Neuronal stem cell (in vitro differentiated cells): Measurements from ENCODE around the gene HOXC4.

Experiments used
- DNase-seq: peaks from one replicate; pipeline ENCODE4 v3.0.0-alpha.2; 2013; ENCODE audit warnings: low spot score
- H2AFZ ChIP-seq: one replicate; pipeline ENCODE4 v1.6.1; 2013; ENCODE audit warnings: mild to moderate bottlenecking, low read length, inconsistent platforms
- H2AK5ac ChIP-seq: 2 replicates; pipeline ENCODE4 v1.6.1; 2013; ENCODE audit warnings: low read depth, mild to moderate bottlenecking, inconsistent platforms, low read length, moderate library complexity, mixed read lengths
- H2BK120ac ChIP-seq: 2 replicates; pipeline ENCODE4 v1.6.1; 2013; ENCODE audit warnings: low read depth, mild to moderate bottlenecking, inconsistent platforms, low read length, moderate library complexity, mixed read lengths
- H2BK12ac ChIP-seq: one replicate; pipeline ENCODE4 v1.6.1; 2013; ENCODE audit warnings: low read length, inconsistent platforms
- H2BK15ac ChIP-seq: 2 replicates; pipeline ENCODE4 v1.6.1; 2013; ENCODE audit warnings: mild to moderate bottlenecking, low read length, inconsistent platforms, mixed read lengths
- H2BK5ac ChIP-seq: one replicate; pipeline ENCODE4 v1.6.1; 2013; ENCODE audit warnings: inconsistent platforms, mild to moderate bottlenecking, low read length, moderate library complexity
- H3K14ac ChIP-seq: one replicate; pipeline ENCODE4 v1.6.1; 2013; ENCODE audit warnings: low read length, inconsistent platforms
- H3K18ac ChIP-seq: 2 replicates; pipeline ENCODE4 v1.6.1; 2013; ENCODE audit warnings: low read length, inconsistent platforms
- H3K23ac ChIP-seq: 2 replicates; pipeline ENCODE4 v1.6.1; 2013; ENCODE audit warnings: low read depth, mild to moderate bottlenecking, mixed read lengths, low read length, inconsistent platforms; ENCODE audit not compliant: poor library complexity
- H3K27ac ChIP-seq: replicated peaks from 3 replicates; pipeline ENCODE4 v1.5.1; 2013; ENCODE audit warnings: low read length, inconsistent platforms
- H3K27me3 ChIP-seq, 3 experiments: 2 replicates each; pipeline ENCODE4 v1.6.1; 2013; ENCODE audit warnings: low read length in 3 of 3, mild to moderate bottlenecking in 2 of 3, inconsistent platforms in 1 of 3, low read depth in 1 of 3, mixed read lengths in 1 of 3, moderate library complexity in 1 of 3; ENCODE audit not compliant: control insufficient read depth in 3 of 3, insufficient read depth in 3 of 3
- H3K36me3 ChIP-seq, 2 donors: replicated peaks in 1 of 2; 2 replicates each; pipeline ENCODE4 v1.6.1; 2013; ENCODE audit warnings: low read length in 2 of 2; ENCODE audit not compliant: control insufficient read depth in 2 of 2, insufficient read depth in 2 of 2
- H3K4ac ChIP-seq: 2 replicates; pipeline ENCODE4 v1.6.1; 2013; ENCODE audit warnings: inconsistent platforms, mild to moderate bottlenecking, low read length, moderate library complexity
- H3K4me1 ChIP-seq, 2 donors: 1 replicate in 1 of 2; 2 replicates in 1 of 2; pipeline ENCODE4 v1.6.1; 2013; ENCODE audit warnings: low read length in 2 of 2, low read depth in 1 of 2; ENCODE audit not compliant: control insufficient read depth in 2 of 2, insufficient read depth in 1 of 2
- H3K4me2 ChIP-seq: one replicate; pipeline ENCODE4 v1.6.1; 2013; ENCODE audit warnings: mild to moderate bottlenecking, low read length, inconsistent platforms; ENCODE audit not compliant: insufficient read depth, poor library complexity, severe bottlenecking
- H3K4me3 ChIP-seq, 2 donors: 2 replicates each; pipeline ENCODE4 v1.5.1; 2013; ENCODE audit warnings: low read length in 2 of 2, mild to moderate bottlenecking in 2 of 2, inconsistent platforms in 1 of 2, moderate library complexity in 1 of 2
- H3K79me1 ChIP-seq: one replicate; pipeline ENCODE4 v1.6.1; 2013; ENCODE audit warnings: low read depth, mild to moderate bottlenecking, inconsistent platforms, low read length, moderate library complexity
- H3K9ac ChIP-seq: one replicate; pipeline ENCODE4 v1.6.1; 2013; ENCODE audit warnings: mild to moderate bottlenecking, low read depth, low read length, inconsistent platforms; ENCODE audit not compliant: poor library complexity
- H3K9me3 ChIP-seq, 2 donors: replicated peaks in 1 of 2; 2 replicates each; pipeline versions ENCODE3 to v1.6.1; 2013; ENCODE audit warnings: low read length in 2 of 2, mild to moderate bottlenecking in 2 of 2, inconsistent platforms in 1 of 2, low read depth in 1 of 2, mixed read lengths in 1 of 2, moderate library complexity in 1 of 2; ENCODE audit not compliant: control insufficient read depth in 2 of 2, insufficient read depth in 1 of 2
- H4K8ac ChIP-seq: one replicate; pipeline ENCODE4 v1.6.1; 2013; ENCODE audit warnings: low read depth, mild to moderate bottlenecking, inconsistent platforms, low read length, moderate library complexity
- H4K91ac ChIP-seq: one replicate; pipeline ENCODE4 v1.6.1; 2013; ENCODE audit warnings: low read length, low read depth, mild to moderate bottlenecking, inconsistent platforms; ENCODE audit not compliant: poor library complexity
- WGBS, 2 donors: extraction: QIAGEN DNeasy Blood & Tissue Kit; methylation state at CpG; one replicate each; pipeline ENCODE4 v1.1.7; 2013; ENCODE audit warnings: missing lambda C conversion rate in 2 of 2, mixed read lengths in 1 of 2; ENCODE audit not compliant: insufficient read length in 2 of 2, insufficient replicate concordance in 1 of 2; ENCODE audit errors: extremely low coverage in 2 of 2; 5-methylcytosine and 5-hydroxymethylcytosine counted together

HOXC4 gene

DNA sequence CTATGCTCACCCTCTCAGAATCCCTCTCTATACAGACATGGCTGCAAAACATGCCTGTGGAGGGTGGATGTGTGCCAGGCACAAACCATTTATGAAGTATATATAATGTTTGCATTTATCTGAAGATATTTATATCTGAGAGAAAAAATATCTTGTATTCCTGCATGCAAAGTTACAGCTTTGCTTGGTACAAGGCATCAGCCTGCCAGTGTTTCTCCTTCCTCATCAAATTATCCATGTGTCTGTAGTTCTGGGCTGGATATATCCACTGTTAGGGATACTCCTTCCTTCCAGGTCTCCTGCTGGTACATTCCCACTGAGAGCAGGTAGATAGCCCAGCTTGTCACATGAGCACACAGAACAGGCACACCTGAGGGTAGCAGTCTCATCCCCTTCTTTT is 12.0 kb downstream of the HOXC4 start:
- Histone ChIP-seq H3K23ac (no peak overlapping the region), H3K4ac (no peak overlapping the region), H3K9me3 (no peaks in the 10 kb centered on the region), H2BK15ac (no peak overlapping the region), H4K8ac (no peak overlapping the region), H2BK5ac (no peak overlapping the region), H3K27me3 (peaks cover 3 to 59% (median 45%) of the 10 kb centered on the region in 3 experiments), H2BK120ac (no peak overlapping the region), H2AFZ (no peak overlapping the region), H3K14ac (no peak overlapping the region), H3K27ac (no peak overlapping the region), H3K4me1 (no peaks in the 10 kb centered on the region), H2BK12ac (no peak overlapping the region), H3K79me1 (no peaks in the 10 kb centered on the region), H4K91ac (no peak overlapping the region), H3K18ac (no peak overlapping the region), H2AK5ac (no peak overlapping the region), H3K4me3 (no peak overlapping the region), H3K9ac (no peak overlapping the region), H3K4me2 (no peak overlapping the region), H3K36me3 (no peaks in the 10 kb centered on the region)
- DNase-seq, result no peak

DNA sequence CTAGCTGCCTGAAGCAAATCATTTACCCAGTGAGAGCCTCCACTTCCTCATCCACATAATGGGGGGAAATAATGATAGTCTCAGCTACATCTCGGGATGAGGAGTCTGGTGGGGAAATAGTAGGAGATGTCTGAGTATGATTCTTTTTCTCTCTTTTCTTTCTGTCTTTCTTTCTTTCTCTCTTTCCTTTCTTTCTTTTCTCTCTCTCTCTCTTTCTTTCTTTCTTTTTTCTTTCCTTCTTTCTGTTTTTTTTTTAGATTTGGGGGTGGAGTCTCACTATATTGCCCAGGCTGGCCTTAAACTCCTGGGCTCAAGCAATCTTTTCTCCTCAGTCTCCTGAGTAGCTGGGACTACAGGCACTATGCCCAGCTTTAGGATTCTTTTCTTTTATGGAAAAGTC is 12.8 kb downstream of the HOXC4 start:
- WGBS, 2 donors, result no CpG with 5 or more reads among the region's 1 CpG
- Histone ChIP-seq H2BK15ac (no peak overlapping the region), H3K23ac (no peak overlapping the region), H3K79me1 (no peaks in the 10 kb centered on the region), H3K14ac (no peak overlapping the region), H3K27me3 (peaks cover 0 to 59% (median 42%) of the 10 kb centered on the region in 3 experiments), H4K91ac (no peak overlapping the region), H2AK5ac (no peak overlapping the region), H3K18ac (no peak overlapping the region), H2BK120ac (no peak overlapping the region), H3K4ac (no peak overlapping the region), H4K8ac (no peak overlapping the region), H2BK12ac (no peak overlapping the region), H3K4me1 (no peaks in the 10 kb centered on the region), H2BK5ac (no peak overlapping the region), H3K4me3 (no peak overlapping the region), H2AFZ (no peak overlapping the region), H3K27ac (no peak overlapping the region), H3K4me2 (no peak overlapping the region), H3K36me3 (no peaks in the 10 kb centered on the region), H3K9ac (no peak overlapping the region), H3K9me3 (no peaks in the 10 kb centered on the region)
- no peak for DNase-seq

DNA sequence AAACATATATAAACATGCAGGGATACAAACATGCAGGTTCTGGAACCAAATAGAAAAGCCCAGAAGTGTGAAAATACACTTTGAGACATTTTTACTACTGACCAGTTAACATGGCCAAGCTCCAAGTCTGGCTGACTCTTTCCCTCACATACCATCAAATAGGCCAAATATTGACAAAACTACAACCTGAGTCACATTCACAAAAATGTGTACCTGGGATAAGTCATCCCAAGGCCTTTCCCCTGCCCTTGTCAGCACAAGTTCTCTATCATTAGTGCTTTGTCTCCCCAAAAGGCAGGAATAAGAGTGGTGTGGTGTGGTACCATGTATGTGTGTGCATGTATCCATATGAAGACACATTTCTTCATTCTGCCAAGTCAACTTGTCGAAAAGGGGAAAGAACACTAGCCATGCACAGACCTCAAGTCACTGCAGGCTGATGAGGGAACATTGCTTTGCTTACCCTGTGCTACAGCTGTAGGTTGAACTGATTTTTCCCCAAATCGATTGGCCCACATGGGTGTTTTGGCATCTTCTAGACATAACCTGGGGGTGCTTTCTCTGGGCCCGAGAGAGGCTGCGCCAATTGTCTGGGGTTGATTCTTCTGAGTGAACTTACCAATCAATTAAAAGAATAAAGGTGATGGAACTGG is 14.9 kb downstream of the HOXC4 start:
- Histone ChIP-seq H4K91ac (no peak overlapping the region), H3K4me3 (no peak overlapping the region), H2BK120ac (no peak overlapping the region), H3K4me2 (no peak overlapping the region), H3K9ac (no peak overlapping the region), H3K27ac (no peak overlapping the region), H3K14ac (no peak overlapping the region), H3K79me1 (no peaks in the 10 kb centered on the region), H3K36me3 (no peaks in the 10 kb centered on the region), H4K8ac (no peak overlapping the region), H2BK5ac (no peak overlapping the region), H2BK12ac (no peak overlapping the region), H2AK5ac (no peak overlapping the region), H3K4ac (no peak overlapping the region), H2AFZ (no peak overlapping the region), H3K18ac (no peak overlapping the region), H3K23ac (no peak overlapping the region), H3K9me3 (no peaks in the 10 kb centered on the region), H3K27me3 (peaks cover 0 to 55% (median 28%) of the 10 kb centered on the region in 3 experiments), H3K4me1 (no peaks in the 10 kb centered on the region), H2BK15ac (no peak overlapping the region)
- no CpG with 5 or more reads among the region's 4 CpGs for WGBS, 2 donors
- no peak for DNase-seq

DNA sequence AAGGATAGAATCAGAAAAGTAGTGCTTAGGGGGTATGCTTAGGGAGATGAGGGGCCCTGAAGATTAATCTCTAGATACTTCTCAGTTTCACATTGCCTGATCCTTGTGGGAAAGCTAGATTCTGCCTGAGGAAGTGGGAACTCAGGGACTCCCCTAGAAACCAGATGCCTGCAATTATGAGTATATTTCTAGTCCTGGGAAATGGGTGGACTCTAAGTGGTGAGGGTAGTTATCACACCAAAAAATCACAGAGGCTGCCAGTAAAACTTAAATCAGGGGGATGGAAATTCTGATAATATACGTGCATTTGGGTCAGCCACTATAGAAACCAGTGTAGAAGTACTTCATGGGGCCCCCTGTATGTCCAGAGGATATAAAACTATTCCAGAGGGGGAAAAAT is 18.3 kb downstream of the HOXC4 start:
- Histone ChIP-seq H3K79me1 (no peaks in the 10 kb centered on the region), H3K4me1 (no peaks in the 10 kb centered on the region), H3K14ac (no peak overlapping the region), H2AK5ac (no peak overlapping the region), H3K23ac (no peak overlapping the region), H3K36me3 (no peaks in the 10 kb centered on the region), H2AFZ (no peak overlapping the region), H3K4me3 (no peak overlapping the region), H3K9ac (no peak overlapping the region), H3K27ac (no peak overlapping the region), H2BK120ac (no peak overlapping the region), H3K4ac (no peak overlapping the region), H4K8ac (no peak overlapping the region), H3K18ac (no peak overlapping the region), H3K27me3 (peaks cover 0 to 63% (median 32%) of the 10 kb centered on the region in 3 experiments), H2BK5ac (no peak overlapping the region), H3K9me3 (no peaks in the 10 kb centered on the region), H3K4me2 (no peak overlapping the region), H2BK12ac (no peak overlapping the region), H2BK15ac (no peak overlapping the region), H4K91ac (no peak overlapping the region)
- DNase-seq, result no peak
- no CpG with 5 or more reads among the region's 1 CpG for WGBS, 2 donors
